Liver (tissue), 3 donors: ENCODE results near the gene GATA6.

Experiments
- FOXA1 ChIP-seq: IDR thresholded peaks from 2 replicates; pipeline ENCODE4 v1.6.1; 2016; ENCODE audit warnings: antibody characterized with exemption
- RAD21 ChIP-seq, 2 donors: IDR thresholded peaks; 2 replicates each; pipeline ENCODE4 v1.6.1; 2016; ENCODE audit warnings: antibody characterized with exemption in 2 of 2, mild to moderate bottlenecking in 2 of 2
- RXRA ChIP-seq, 2 donors: IDR thresholded peaks; 2 replicates each; pipeline ENCODE4 v1.6.1; 2017 to 2018; ENCODE audit warnings: antibody characterized with exemption in 2 of 2, mild to moderate bottlenecking in 1 of 2
- SP1 ChIP-seq: IDR thresholded peaks from 2 replicates; pipeline ENCODE4 v1.6.1; 2018; ENCODE audit warnings: antibody characterized with exemption, mild to moderate bottlenecking
- TAF1 ChIP-seq: conservative IDR thresholded peaks from 2 replicates; pipeline ENCODE4 v1.6.1; 2016; ENCODE audit warnings: antibody characterized with exemption, mild to moderate bottlenecking
- TF ChIP-seq, protein P1 (sequence below): IDR thresholded peaks from 2 replicates; pipeline ENCODE4 v1.6.1; 2016; ENCODE audit warnings: antibody characterized with exemption
- TF ChIP-seq, protein P2 (sequence below): fragments of 150-350 bp; IDR thresholded peaks from 2 replicates; pipeline ENCODE4 v1.5.1; 2017; ENCODE audit warnings: improper control_type of control experiment, low read depth, low read length; ENCODE audit not compliant: missing input control
- TF ChIP-seq, protein P3 (sequence below): IDR thresholded peaks from 2 replicates; pipeline ENCODE4 v1.6.1; 2016; ENCODE audit warnings: antibody characterized with exemption, mild to moderate bottlenecking
- TF ChIP-seq, protein P4 (sequence below): IDR thresholded peaks from 2 replicates; pipeline ENCODE4 v1.6.1; 2016; ENCODE audit warnings: antibody characterized with exemption
- donor health status: healthy.
- donor health status: healthy.

DNA sequence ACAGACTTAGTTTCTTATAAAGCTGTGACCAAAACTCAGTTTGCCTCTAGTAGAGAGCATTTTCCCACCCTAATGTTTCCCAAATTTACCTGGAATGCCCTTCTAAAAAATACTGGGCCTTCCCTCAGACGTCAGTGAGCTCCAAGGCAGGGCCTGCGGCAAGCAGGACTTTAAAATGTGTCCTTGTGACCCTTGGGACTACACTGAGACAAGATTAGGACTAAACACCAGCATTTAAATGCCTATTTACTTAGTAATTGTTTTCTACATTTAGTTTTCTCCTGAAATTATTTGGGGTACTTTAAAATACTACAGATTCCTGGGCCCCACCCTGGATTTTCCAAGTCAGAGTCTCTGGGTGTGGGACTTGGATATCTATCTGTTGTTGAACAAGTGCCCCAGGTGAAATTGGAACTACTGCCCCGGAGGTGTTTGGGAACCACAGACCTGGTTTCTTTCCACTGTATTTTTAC lies 14.3 kb downstream of the GATA6 start:
- TF ChIP-seq, protein P1, sequence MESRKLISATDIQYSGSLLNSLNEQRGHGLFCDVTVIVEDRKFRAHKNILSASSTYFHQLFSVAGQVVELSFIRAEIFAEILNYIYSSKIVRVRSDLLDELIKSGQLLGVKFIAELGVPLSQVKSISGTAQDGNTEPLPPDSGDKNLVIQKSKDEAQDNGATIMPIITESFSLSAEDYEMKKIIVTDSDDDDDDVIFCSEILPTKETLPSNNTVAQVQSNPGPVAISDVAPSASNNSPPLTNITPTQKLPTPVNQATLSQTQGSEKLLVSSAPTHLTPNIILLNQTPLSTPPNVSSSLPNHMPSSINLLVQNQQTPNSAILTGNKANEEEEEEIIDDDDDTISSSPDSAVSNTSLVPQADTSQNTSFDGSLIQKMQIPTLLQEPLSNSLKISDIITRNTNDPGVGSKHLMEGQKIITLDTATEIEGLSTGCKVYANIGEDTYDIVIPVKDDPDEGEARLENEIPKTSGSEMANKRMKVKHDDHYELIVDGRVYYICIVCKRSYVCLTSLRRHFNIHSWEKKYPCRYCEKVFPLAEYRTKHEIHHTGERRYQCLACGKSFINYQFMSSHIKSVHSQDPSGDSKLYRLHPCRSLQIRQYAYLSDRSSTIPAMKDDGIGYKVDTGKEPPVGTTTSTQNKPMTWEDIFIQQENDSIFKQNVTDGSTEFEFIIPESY = no peak
- TF ChIP-seq, protein P2, sequence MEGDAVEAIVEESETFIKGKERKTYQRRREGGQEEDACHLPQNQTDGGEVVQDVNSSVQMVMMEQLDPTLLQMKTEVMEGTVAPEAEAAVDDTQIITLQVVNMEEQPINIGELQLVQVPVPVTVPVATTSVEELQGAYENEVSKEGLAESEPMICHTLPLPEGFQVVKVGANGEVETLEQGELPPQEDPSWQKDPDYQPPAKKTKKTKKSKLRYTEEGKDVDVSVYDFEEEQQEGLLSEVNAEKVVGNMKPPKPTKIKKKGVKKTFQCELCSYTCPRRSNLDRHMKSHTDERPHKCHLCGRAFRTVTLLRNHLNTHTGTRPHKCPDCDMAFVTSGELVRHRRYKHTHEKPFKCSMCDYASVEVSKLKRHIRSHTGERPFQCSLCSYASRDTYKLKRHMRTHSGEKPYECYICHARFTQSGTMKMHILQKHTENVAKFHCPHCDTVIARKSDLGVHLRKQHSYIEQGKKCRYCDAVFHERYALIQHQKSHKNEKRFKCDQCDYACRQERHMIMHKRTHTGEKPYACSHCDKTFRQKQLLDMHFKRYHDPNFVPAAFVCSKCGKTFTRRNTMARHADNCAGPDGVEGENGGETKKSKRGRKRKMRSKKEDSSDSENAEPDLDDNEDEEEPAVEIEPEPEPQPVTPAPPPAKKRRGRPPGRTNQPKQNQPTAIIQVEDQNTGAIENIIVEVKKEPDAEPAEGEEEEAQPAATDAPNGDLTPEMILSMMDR = no peak
- no peak for TF ChIP-seq RXRA (IDR thresholded peaks at IDR 0.05)
- TF ChIP-seq, protein P3, sequence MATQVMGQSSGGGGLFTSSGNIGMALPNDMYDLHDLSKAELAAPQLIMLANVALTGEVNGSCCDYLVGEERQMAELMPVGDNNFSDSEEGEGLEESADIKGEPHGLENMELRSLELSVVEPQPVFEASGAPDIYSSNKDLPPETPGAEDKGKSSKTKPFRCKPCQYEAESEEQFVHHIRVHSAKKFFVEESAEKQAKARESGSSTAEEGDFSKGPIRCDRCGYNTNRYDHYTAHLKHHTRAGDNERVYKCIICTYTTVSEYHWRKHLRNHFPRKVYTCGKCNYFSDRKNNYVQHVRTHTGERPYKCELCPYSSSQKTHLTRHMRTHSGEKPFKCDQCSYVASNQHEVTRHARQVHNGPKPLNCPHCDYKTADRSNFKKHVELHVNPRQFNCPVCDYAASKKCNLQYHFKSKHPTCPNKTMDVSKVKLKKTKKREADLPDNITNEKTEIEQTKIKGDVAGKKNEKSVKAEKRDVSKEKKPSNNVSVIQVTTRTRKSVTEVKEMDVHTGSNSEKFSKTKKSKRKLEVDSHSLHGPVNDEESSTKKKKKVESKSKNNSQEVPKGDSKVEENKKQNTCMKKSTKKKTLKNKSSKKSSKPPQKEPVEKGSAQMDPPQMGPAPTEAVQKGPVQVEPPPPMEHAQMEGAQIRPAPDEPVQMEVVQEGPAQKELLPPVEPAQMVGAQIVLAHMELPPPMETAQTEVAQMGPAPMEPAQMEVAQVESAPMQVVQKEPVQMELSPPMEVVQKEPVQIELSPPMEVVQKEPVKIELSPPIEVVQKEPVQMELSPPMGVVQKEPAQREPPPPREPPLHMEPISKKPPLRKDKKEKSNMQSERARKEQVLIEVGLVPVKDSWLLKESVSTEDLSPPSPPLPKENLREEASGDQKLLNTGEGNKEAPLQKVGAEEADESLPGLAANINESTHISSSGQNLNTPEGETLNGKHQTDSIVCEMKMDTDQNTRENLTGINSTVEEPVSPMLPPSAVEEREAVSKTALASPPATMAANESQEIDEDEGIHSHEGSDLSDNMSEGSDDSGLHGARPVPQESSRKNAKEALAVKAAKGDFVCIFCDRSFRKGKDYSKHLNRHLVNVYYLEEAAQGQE = no peak
- TF ChIP-seq, protein P4, sequence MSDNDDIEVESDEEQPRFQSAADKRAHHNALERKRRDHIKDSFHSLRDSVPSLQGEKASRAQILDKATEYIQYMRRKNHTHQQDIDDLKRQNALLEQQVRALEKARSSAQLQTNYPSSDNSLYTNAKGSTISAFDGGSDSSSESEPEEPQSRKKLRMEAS = no peak
- TF ChIP-seq RAD21 (IDR thresholded peaks at IDR 0.05) = no peak
- no peak for TF ChIP-seq TAF1
- TF ChIP-seq SP1 = no peak
- TF ChIP-seq FOXA1 = no peak
